ENCODE measurements around the gene DHRSX. TPM values are rescaled to one million over a fixed set of nuclear protein-coding genes. Genes with fewer than 3 reads are reported as not detected.
"Not testable (repeated sequence)": the region's sequence is repeated elsewhere in the genome, so short reads cannot be mapped to it uniquely, and the experiment has no call there.

DHRSX gene
- total RNA-seq, 1 experiment from 2014 or later: 24.7 TPM

- no peak for DNase-seq (ENCODE audit: extremely low read depth, low read depth)
Observed at GRCh38 chrX:2498781-2499302, 1.9 kb downstream of the DHRSX start.

- no peak for DNase-seq (ENCODE audit: extremely low read depth, low read depth)
Observed at GRCh38 chrX:2497961-2498780, 2.6 kb downstream of the DHRSX start.

- DNase-seq (ENCODE audit: extremely low read depth, low read depth): no peak
Observed at GRCh38 chrX:2495595-2495994, 5.2 kb downstream of the DHRSX start.

GRCh38 chrX:2492531-2493218 is 8.1 kb downstream of the DHRSX start:
- no peak for DNase-seq (ENCODE audit: extremely low read depth, low read depth)

- DNase-seq (ENCODE audit: extremely low read depth, low read depth): no peak
Observed at GRCh38 chrX:2490634-2491033, 10.1 kb downstream of the DHRSX start.

- no peak for DNase-seq (ENCODE audit: extremely low read depth, low read depth)
Observed at GRCh38 chrX:2489446-2490445, 11.0 kb downstream of the DHRSX start.

GRCh38 chrX:2488621-2489285 is 12.0 kb downstream of the DHRSX start:
- no peak for DNase-seq (ENCODE audit: extremely low read depth, low read depth)

- no peak for DNase-seq (ENCODE audit: extremely low read depth, low read depth)
Observed at GRCh38 chrX:2487366-2487765, 13.4 kb downstream of the DHRSX start.

- no peak for DNase-seq (ENCODE audit: extremely low read depth, low read depth)
Observed at GRCh38 chrX:2486476-2487133, 14.2 kb downstream of the DHRSX start.

- DNase-seq (ENCODE audit: extremely low read depth, low read depth): no peak
Observed at GRCh38 chrX:2485789-2486345, 14.9 kb downstream of the DHRSX start.

GRCh38 chrX:2484721-2485648 is 15.8 kb downstream of the DHRSX start:
- no peak for DNase-seq (ENCODE audit: extremely low read depth, low read depth)

- DNase-seq (ENCODE audit: extremely low read depth, low read depth): no peak
Observed at GRCh38 chrX:2484256-2484655, 16.5 kb downstream of the DHRSX start.

- no peak for DNase-seq (ENCODE audit: extremely low read depth, low read depth)
Observed at GRCh38 chrX:2483398-2484060, 17.2 kb downstream of the DHRSX start.

- DNase-seq (ENCODE audit: extremely low read depth, low read depth): not testable (repeated sequence)
Observed at GRCh38 chrX:2481597-2481996, 19.2 kb downstream of the DHRSX start.

- not testable (repeated sequence) for DNase-seq (ENCODE audit: extremely low read depth, low read depth)
Observed at GRCh38 chrX:2479982-2480381, 20.8 kb downstream of the DHRSX start.

GRCh38 chrX:2479420-2479780 is 21.4 kb downstream of the DHRSX start:
- no peak for DNase-seq (ENCODE audit: extremely low read depth, low read depth)

- DNase-seq (ENCODE audit: extremely low read depth, low read depth): no peak
Observed at GRCh38 chrX:2478546-2479419, 22.0 kb downstream of the DHRSX start.

Measured in NCI-H460 (cell line).